Thymus (tissue), 11 donors: ENCODE data around the gene CCDC51. TPM values are rescaled to one million over a fixed set of nuclear protein-coding genes. Genes with fewer than 3 reads are reported as not detected.

Experiments used
- DNase-seq, 9 donors: peaks; one replicate each; pipeline ENCODE4 v3.0.0-alpha.2; 2013; ENCODE audit warnings: low spot score in 9 of 9, low read depth in 6 of 9, missing footprints in 1 of 9
- H3K27ac ChIP-seq, 2 donors: one replicate each; pipeline ENCODE4 v1.5.1; 2013; ENCODE audit warnings: control low read depth in 1 of 2, low read depth in 1 of 2, low read length in 1 of 2, mild to moderate bottlenecking in 1 of 2, moderate library complexity in 1 of 2
- H3K27me3 ChIP-seq, 2 donors: one replicate each; pipeline ENCODE4 v1.5.1; 2013; ENCODE audit warnings: low read length in 1 of 2; ENCODE audit not compliant: control insufficient read depth in 2 of 2, insufficient read depth in 1 of 2
- H3K36me3 ChIP-seq, 2 donors: one replicate each; pipeline ENCODE4 v1.5.1; 2013; ENCODE audit warnings: low read length in 1 of 2, mild to moderate bottlenecking in 1 of 2, moderate library complexity in 1 of 2; ENCODE audit not compliant: control insufficient read depth in 2 of 2, insufficient read depth in 2 of 2
- H3K4me1 ChIP-seq, 2 donors: one replicate each; pipeline ENCODE4 v1.5.1; 2013; ENCODE audit warnings: low read length in 2 of 2; ENCODE audit not compliant: control insufficient read depth in 2 of 2, insufficient read depth in 2 of 2
- H3K4me3 ChIP-seq, 2 donors: one replicate each; pipeline ENCODE4 v1.5.1; 2013; ENCODE audit warnings: low read length in 2 of 2, control low read depth in 1 of 2, mild to moderate bottlenecking in 1 of 2
- H3K9me3 ChIP-seq, 2 donors: one replicate each; pipeline ENCODE4 v1.5.1; 2013; ENCODE audit warnings: low read length in 1 of 2, mild to moderate bottlenecking in 1 of 2; ENCODE audit not compliant: control insufficient read depth in 2 of 2, insufficient read depth in 1 of 2
- WGBS: extraction: QIAGEN DNeasy Blood & Tissue Kit; methylation state at CpG from one replicate; pipeline ENCODE4 v1.1.7; 2013; 5-methylcytosine and 5-hydroxymethylcytosine counted together
- polyA plus RNA-seq: library from polyadenylated mRNA; stranded (reverse); fragments of 200-250 nt; gene quantifications from one replicate; pipeline ENCODE4 v1.2.3, GENCODE V29; 2013
- total RNA-seq: library from RNA; stranded (reverse); fragments of 120-200 nt; gene quantifications from one replicate; pipeline ENCODE4 v1.2.4, GENCODE V29; 2013
- donor health status: healthy.

The CCDC51 gene
- total and polyA plus RNA-seq, 2 donors = 14.1 to 17.8 TPM

DNA sequence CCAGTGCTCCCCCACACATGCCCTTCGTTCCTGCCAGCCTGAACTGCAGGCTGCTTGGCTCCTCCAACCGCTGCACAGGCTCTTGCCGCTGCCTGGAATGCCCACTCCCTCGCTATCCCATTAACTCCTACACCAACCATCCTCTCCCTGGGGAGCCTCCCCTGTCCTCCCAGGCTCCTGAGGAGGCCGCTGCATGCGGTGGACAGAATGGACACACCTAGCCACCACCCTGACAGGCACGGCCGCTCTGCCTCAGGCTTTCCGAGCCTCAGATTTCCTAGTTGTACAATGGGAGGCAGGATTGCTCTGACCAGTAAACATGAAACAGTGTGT, 12.3 kb downstream of the CCDC51 start:
- Histone ChIP-seq H3K4me3 (no peak overlapping the region), H3K4me1 (peaks cover 9 to 22% of the 10 kb centered on the region in 2 donors), H3K27ac (no peak overlapping the region), H3K27me3 (peaks cover 4 to 44% of the 10 kb centered on the region in 2 donors), H3K36me3 (peaks cover 4 to 5% of the 10 kb centered on the region in 2 donors), H3K9me3 (peaks cover 0 to 3% of the 10 kb centered on the region in 2 donors)
- WGBS = 97% methylated on average over 9 of the region's 9 CpGs
- DNase-seq = no peak

DNA sequence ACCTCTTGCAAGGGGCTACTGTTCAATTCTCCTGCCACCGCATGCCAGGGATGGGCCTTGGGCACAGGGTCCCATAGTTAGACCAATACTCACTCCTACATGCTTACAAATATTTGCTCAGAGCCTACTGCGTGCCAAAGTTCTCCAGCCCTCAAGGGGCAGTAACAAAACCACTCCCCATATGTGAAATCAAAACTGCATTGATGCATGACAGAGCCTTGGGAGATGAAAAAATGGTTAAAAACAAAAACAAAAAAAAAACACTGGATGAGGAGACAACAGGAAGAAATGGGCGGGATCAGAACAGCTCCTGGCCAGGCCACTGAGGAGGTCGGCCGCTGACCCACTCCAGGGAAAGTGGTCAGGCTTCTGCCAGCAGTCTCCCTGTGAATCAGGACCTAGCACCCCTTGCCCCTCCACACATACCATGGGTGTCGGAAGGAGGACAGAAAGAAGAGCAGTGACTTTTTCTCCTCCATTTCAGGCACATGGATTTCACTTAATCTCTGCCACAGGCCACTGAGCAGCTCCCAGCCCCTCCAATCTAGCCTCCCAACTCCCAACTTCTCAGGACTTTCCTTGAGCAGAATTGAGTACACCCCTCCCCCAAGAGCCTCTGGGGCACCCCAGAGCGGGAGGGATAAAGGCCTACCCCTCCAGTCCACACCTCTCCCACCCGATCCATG, 12.8 kb downstream of the CCDC51 start:
- Histone ChIP-seq H3K27ac (no peak overlapping the region), H3K4me3 (no peak overlapping the region), H3K4me1 (peaks cover 9 to 22% of the 10 kb centered on the region in 2 donors), H3K36me3 (peaks cover 0 to under 1% of the 10 kb centered on the region in 2 donors), H3K9me3 (peaks cover 0 to 3% of the 10 kb centered on the region in 2 donors), H3K27me3 (peaks cover 4 to 44% of the 10 kb centered on the region in 2 donors)
- no peak for DNase-seq
- WGBS = 93% methylated on average over 8 of the region's 8 CpGs

- Histone ChIP-seq H3K27ac (no peak overlapping the region), H3K4me1 (peaks cover 9 to 26% of the 10 kb centered on the region in 2 donors), H3K36me3 (no peaks in the 10 kb centered on the region), H3K27me3 (peaks cover 4 to 44% of the 10 kb centered on the region in 2 donors), H3K9me3 (peaks cover 0 to 3% of the 10 kb centered on the region in 2 donors), H3K4me3 (no peak overlapping the region)
- DNase-seq = no peak
- 89% methylated on average over 11 of the region's 11 CpGs for WGBS
These were observed 13.5 kb downstream of the CCDC51 start for GRCh38 chr3:48426401-48426909.

- 94% methylated on average over 13 of the region's 13 CpGs for WGBS
- H3K4me1 ChIP-seq = peaks cover 9 to 19% of the 10 kb centered on the region in 2 donors
- H3K27ac ChIP-seq = no peak overlapping the region
- peaks cover 0 to 4% of the 10 kb centered on the region in 2 donors for H3K36me3 ChIP-seq
- no peak overlapping the region for H3K4me3 ChIP-seq
- peaks cover 0 to 3% of the 10 kb centered on the region in 2 donors for H3K9me3 ChIP-seq
- no peak for DNase-seq
- peaks cover 4 to 42% of the 10 kb centered on the region in 2 donors for H3K27me3 ChIP-seq
These were observed 14.6 kb downstream of the CCDC51 start for GRCh38 chr3:48425281-48425812.

DNA sequence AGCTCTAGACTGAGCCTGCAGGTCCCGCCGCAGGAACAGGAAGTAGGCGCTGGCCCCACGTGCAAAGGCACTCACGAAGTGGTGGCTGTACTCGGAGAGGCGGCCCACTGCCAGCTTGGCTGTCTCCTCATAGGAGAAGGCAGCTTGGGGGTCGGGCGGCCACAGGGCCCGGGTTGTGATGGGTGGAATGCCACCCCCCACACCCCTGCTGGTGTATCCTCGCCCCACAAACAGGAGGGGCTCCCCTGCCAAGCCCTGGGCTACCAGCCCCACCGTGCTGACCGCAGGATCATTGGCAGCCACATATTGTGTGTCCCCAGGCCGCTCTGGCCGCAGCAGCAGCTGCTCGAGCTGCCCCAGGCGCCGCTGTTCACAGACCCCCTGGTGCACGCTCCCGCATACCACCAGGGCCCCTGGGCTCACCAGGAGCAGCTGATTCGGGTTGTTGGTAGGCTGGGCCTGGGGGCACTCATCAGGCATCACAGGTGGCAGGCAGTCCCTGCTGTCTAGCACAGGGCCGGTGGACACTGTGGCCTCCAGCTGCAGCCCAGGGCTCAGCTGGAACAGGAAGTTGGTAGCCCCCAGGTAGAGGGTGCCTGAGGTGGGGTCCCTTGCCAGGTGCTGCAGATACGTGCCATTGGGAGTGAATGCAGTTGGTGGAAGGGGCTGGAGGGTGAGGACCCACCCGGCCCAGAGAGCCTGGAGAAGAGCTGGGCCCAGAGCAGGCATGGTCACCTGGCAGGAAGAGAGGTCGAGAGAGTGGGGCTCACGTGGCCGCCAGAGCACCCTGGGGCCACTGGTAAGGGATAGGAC, 15.8 kb downstream of the CCDC51 start:
- no peak for DNase-seq
- WGBS = 94% methylated on average over 27 of the region's 27 CpGs

GRCh38 chr3:48423241-48423882, 16.6 kb downstream of the CCDC51 start:
- Histone ChIP-seq H3K4me3 (no peak overlapping the region), H3K4me1 (peaks cover under 1 to 11% of the 10 kb centered on the region in 2 donors), H3K27me3 (peaks cover 2 to 24% of the 10 kb centered on the region in 2 donors), H3K36me3 (peaks cover 0 to 4% of the 10 kb centered on the region in 2 donors), H3K27ac (no peak overlapping the region), H3K9me3 (no peaks in the 10 kb centered on the region)
- DNase-seq = no peak
- 97% methylated on average over 25 of the region's 25 CpGs for WGBS

More for the DNA sequence above, 15.8 kb downstream of the CCDC51 start:
- Histone ChIP-seq H3K9me3 (no peaks in the 10 kb centered on the region), H3K27me3 (peaks cover 4 to 32% of the 10 kb centered on the region in 2 donors), H3K4me3 (no peak overlapping the region), H3K4me1 (peaks cover 4 to 11% of the 10 kb centered on the region in 2 donors), H3K27ac (no peak overlapping the region), H3K36me3 (peaks cover 0 to 4% of the 10 kb centered on the region in 2 donors)

DNA sequence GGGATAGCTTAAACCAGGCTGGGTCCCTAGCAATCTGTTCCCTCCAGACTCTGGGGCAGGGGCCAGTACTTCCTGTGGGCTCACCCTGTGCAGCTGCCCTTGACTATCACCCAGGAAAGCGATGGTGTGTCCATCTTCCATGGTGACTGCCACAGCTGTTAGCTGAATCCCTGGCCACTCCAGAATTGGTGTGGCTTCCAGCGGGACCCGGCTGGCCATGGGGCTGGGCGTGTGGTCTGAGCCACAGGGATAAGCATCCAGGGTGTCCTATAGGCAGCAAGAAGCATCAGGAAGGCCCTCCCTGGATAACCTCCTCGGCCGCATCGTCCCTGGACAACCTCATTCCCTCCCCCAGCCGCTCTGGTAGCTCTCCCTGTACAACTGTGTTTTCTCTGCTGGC, 17.2 kb downstream of the CCDC51 start:
- Histone ChIP-seq H3K4me1 (peaks cover 0 to 11% of the 10 kb centered on the region in 2 donors), H3K36me3 (peaks cover 0 to 4% of the 10 kb centered on the region in 2 donors)
- over 99% methylated on average over 8 of the region's 8 CpGs for WGBS

DNA sequence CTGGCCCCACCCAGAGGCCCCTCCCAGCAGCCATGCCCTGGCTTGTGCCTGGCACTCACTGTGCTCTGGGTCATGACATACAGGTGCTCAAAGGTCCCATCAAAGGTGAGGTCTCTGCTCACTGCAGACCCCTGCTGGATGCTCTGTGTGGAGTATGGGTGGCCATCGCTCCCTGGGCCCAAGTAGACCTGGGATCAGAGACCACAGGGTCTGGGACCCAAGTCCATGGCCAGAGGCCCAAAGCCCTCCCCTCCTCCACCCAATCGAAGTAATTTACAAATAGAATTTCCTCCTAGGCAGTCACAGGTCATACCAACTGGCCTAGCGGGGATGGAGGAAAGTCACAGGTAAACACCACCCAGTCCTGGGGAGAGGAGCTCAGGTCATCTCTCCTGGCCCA, 17.6 kb downstream of the CCDC51 start:
- no peak overlapping the region for H3K27ac ChIP-seq
- H3K4me1 ChIP-seq = peaks cover 0 to 11% of the 10 kb centered on the region in 2 donors

More for the DNA sequence above, 17.2 kb downstream of the CCDC51 start:
- no peak overlapping the region for H3K4me3 ChIP-seq
- no peaks in the 10 kb centered on the region for H3K9me3 ChIP-seq
- H3K27ac ChIP-seq = no peak overlapping the region
- H3K27me3 ChIP-seq = peaks cover 0 to 18% of the 10 kb centered on the region in 2 donors
- DNase-seq = no peak

More for the DNA sequence above, 17.6 kb downstream of the CCDC51 start:
- H3K9me3 ChIP-seq = no peaks in the 10 kb centered on the region
- H3K36me3 ChIP-seq = peaks cover 0 to 4% of the 10 kb centered on the region in 2 donors
- WGBS = 95% methylated on average over 3 of the region's 3 CpGs
- peaks cover 0 to 13% of the 10 kb centered on the region in 2 donors for H3K27me3 ChIP-seq
- no peak overlapping the region for H3K4me3 ChIP-seq
- no peak for DNase-seq
